HFFc6 (cell line): Measurements from ENCODE around the gene SPARC. TPM values are rescaled to one million over a fixed set of nuclear protein-coding genes. Genes with fewer than 3 reads are reported as not detected.

ENCODE experiments used
- DNase-seq: peaks from one replicate; pipeline ENCODE4 v3.0.0-alpha.2; 2018
- H3K27ac Mint-ChIP-seq: 2 replicates; pipeline ENCODE4 v1.8.0; 2020; ENCODE audit warnings: mild to moderate bottlenecking, mixed read lengths
- H3K27me3 Mint-ChIP-seq: 2 replicates; pipeline ENCODE4 v1.8.0; 2021; ENCODE audit warnings: mild to moderate bottlenecking, moderate library complexity, mixed read lengths; ENCODE audit not compliant: insufficient read depth
- H3K36me3 Mint-ChIP-seq: 2 replicates; pipeline ENCODE4 v1.8.0; 2021; ENCODE audit warnings: low read depth, mixed read lengths
- H3K4me1 Mint-ChIP-seq: 2 replicates; pipeline ENCODE4 v1.8.0; 2020; ENCODE audit warnings: low read depth, mixed read lengths
- H3K4me3 Mint-ChIP-seq: 2 replicates; pipeline ENCODE4 v1.8.0; 2020; ENCODE audit warnings: mild to moderate bottlenecking, moderate library complexity, mixed read lengths
- H3K9me3 Mint-ChIP-seq: 2 replicates; pipeline ENCODE4 v1.8.0; 2020; ENCODE audit warnings: mild to moderate bottlenecking, mixed read lengths
- CTCF ChIP-seq: fragments of 200-600 bp; sonication (generic); IDR thresholded peaks from 2 replicates; pipeline ENCODE4 v1.5.0; 2021; ENCODE audit warnings: antibody characterized with exemption, mild to moderate bottlenecking
- total RNA-seq, 6 experiments: library from RNA; stranded (reverse); fragmentation: NEBNext Ultra II Directional; extraction: Animal tissue kit (Norgen Biotek cat#: 25700); gene quantifications; 2 replicates in 1 of 6; 3 replicates in 5 of 6; pipeline ENCODE4 v1.2.3, GENCODE V29; 2021

SPARC gene
- total RNA-seq, 6 experiments from 2014 or later = 3,729 to 5,836 (median 4,094) TPM

GRCh38 chr5:151708126-151708525 lies 21.4 kb upstream of the SPARC start:
- no peak overlapping the region for H3K4me3 Mint-ChIP-seq
- H3K9me3 Mint-ChIP-seq = peaks cover 4% of the 10 kb centered on the region
- DNase-seq = no peak
- TF ChIP-seq CTCF = no peak
- no peaks in the 10 kb centered on the region for H3K36me3 Mint-ChIP-seq
- H3K27me3 Mint-ChIP-seq = no peaks in the 10 kb centered on the region; the same call in 1 of the 2 replicates
- H3K4me1 Mint-ChIP-seq = peaks cover 12% of the 10 kb centered on the region
- no peak overlapping the region for H3K27ac Mint-ChIP-seq

GRCh38 chr5:151707567-151707966 lies 20.9 kb upstream of the SPARC start:
- H3K27me3 Mint-ChIP-seq = no peaks in the 10 kb centered on the region; the same call in 1 of the 2 replicates
- H3K36me3 Mint-ChIP-seq = no peaks in the 10 kb centered on the region
- no peak for TF ChIP-seq CTCF
- peaks cover 4% of the 10 kb centered on the region for H3K9me3 Mint-ChIP-seq
- no peak for DNase-seq
- H3K4me3 Mint-ChIP-seq = no peak overlapping the region
- H3K4me1 Mint-ChIP-seq = peaks cover 12% of the 10 kb centered on the region
- H3K27ac Mint-ChIP-seq = no peak overlapping the region

DNA sequence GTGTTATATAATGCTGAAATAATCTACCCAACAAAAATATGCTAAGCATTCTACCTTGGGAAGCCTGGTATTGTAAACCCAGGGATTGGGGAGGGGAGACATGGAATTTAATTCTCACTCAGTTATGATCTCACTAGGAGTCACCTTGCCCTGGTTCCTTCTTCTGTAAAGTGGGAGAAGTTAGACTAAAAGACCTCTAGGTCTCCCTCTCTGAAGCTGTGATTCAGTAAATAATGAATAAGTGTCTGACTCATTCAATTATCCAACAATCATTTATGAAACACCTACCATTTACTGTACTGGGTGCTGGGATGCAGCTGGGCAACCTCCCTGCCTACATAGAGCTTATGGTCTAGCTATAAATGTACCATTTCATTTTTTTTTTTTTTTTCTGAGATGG lies 20.2 kb upstream of the SPARC start:
- no peak for TF ChIP-seq CTCF
- H3K9me3 Mint-ChIP-seq = peaks cover 4% of the 10 kb centered on the region
- H3K27me3 Mint-ChIP-seq = no peaks in the 10 kb centered on the region; the same call in 1 of the 2 replicates
- peaks cover 14% of the 10 kb centered on the region for H3K4me1 Mint-ChIP-seq
- H3K36me3 Mint-ChIP-seq = no peaks in the 10 kb centered on the region
- DNase-seq = peak; percentile 32
- no peak overlapping the region for H3K27ac Mint-ChIP-seq
- no peak overlapping the region for H3K4me3 Mint-ChIP-seq

DNA sequence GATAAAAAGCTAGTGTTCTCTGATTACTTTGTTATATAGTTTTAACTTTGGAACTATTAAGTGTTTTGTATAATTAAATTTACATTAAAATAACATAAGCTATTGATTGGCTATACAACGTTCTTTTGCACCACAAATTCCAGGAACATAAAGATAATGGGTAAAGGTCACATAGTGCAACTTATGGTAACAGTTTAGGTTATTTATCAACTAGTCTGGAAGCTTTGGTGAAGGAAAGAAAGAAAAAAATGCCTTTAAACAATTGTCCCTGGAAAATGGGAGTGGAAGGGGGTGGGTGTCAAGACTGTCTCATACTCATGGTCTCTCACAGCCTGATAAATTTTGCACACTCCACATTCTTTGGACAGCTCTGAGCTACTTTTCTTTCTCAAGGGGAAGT lies 17.1 kb upstream of the SPARC start:
- Mint-ChIP-seq H3K4me1 (peaks cover 43% of the 10 kb centered on the region), H3K9me3 (peaks cover 4% of the 10 kb centered on the region), H3K27ac (no peak overlapping the region), H3K36me3 (no peaks in the 10 kb centered on the region), H3K27me3 (peaks cover 4% of the 10 kb centered on the region), H3K4me3 (no peak overlapping the region)
- TF ChIP-seq CTCF = no peak
- DNase-seq = no peak

GRCh38 chr5:151703227-151703626 lies 16.5 kb upstream of the SPARC start:
- Mint-ChIP-seq H3K4me3 (no peak overlapping the region), H3K36me3 (no peaks in the 10 kb centered on the region), H3K9me3 (peaks cover 2% of the 10 kb centered on the region), H3K4me1 (peaks cover 44% of the 10 kb centered on the region), H3K27me3 (peaks cover 4% of the 10 kb centered on the region; the same call in 1 of the 2 replicates), H3K27ac (no peak overlapping the region)
- TF ChIP-seq CTCF = no peak
- DNase-seq = no peak

- H3K9me3 Mint-ChIP-seq = no peaks in the 10 kb centered on the region
- no peak for TF ChIP-seq CTCF
- no peak for DNase-seq
- H3K4me1 Mint-ChIP-seq = peaks cover 60% of the 10 kb centered on the region
- H3K27me3 Mint-ChIP-seq = peaks cover 7% of the 10 kb centered on the region
- peak overlapping the region; percentile 11; the same call in 1 of the 2 replicates for H3K4me3 Mint-ChIP-seq
- H3K27ac Mint-ChIP-seq = peak overlapping the region; percentile 100
- H3K36me3 Mint-ChIP-seq = no peaks in the 10 kb centered on the region
These were observed 14.1 kb upstream of the SPARC start for GRCh38 chr5:151700820-151701219.
